ENCODE measurements around the gene KLKB1.
"Not testable (repeated sequence)": the region's sequence is repeated elsewhere in the genome, so short reads cannot be mapped to it uniquely, and the experiment has no call there.

The KLKB1 gene

DNA sequence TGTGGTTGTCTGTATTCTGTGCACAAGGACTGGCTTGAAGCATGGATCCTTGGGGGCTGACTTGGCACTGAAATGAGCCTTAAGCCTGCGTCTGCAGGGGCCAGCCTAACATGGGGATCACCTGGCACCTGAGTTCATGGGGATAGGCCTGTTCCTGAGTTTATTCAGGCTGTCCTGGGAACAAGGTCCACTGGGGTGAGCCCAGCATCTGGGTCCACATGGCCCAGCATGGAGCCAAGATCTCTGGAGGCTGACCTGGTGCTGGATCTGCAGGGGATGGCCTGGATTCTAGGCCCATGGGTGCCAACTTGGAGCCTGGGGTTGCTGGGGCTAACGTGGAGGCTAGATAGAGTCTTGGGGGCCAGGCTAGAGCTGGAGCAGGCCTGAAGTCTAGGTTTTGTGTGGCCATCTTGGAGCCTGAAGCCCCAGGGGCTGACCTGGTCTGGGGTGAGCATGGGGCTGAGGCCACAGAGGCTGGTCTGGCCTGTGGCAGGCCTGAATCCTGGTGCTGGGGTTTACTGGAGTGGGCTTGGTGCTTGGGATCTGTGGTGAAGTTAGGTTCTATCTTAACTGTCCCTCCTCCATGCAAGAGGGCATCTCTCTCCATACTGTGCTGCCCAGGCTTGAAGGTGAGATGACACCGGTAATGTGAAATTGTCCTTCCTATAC, 652 bp upstream of the KLKB1 start:
- DNase-seq (ENCODE audit: low spot score): no peak

DNA sequence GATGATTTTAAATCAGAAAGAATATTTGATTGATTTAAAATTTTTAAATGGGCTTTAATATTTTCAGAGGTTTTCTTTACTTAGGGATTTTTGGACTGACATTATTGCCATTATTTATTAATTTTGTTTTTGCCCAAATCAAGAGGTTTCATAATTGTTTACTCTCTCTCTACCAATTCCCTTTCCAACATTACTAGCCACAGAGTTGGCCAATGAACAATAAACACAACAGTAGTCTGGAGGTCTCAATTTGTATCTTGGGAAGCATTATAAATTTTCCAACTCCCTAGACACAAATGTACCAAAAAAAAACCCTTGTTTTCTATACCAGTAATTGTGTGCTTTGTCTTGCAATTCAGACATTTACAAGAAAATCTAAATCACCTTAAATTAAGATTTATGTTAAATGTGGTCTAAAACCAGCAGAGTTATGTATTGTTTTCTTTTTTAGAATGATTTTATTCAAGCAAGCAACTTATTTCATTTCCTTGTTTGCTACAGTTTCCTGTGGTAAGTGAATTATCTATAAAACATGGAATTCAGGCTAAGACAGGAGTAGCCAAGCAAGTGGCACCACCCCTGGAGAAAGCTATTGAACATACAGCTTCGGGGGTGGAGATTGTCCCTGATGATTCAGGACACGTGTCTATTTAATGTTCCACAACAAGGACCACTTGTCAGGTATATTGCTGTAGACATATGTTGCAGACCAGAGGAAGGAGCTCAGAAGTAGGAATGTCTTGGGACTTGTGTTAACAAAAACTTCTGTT, 622 bp downstream of the KLKB1 start:
- DNase-seq (ENCODE audit: low spot score): no peak

DNA sequence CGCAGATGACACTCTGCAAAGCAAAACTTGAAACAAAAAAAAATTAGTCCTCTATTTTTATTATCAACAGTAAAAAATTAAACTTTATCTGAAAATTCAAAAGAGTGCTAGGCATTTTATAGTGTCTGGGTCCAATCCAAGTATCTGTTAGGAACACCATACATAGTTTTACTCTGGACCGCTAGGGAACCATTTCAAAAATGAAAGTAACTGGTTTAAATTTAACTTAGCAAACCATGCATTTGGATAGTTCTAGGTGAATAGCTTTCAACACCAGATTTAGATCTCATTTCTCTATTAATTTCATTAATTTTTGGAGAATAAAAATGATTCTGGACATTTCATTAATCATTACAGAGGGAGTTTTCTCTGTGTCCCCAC, 1.2 kb downstream of the KLKB1 start:
- DNase-seq (ENCODE audit: low spot score): no peak

DNA sequence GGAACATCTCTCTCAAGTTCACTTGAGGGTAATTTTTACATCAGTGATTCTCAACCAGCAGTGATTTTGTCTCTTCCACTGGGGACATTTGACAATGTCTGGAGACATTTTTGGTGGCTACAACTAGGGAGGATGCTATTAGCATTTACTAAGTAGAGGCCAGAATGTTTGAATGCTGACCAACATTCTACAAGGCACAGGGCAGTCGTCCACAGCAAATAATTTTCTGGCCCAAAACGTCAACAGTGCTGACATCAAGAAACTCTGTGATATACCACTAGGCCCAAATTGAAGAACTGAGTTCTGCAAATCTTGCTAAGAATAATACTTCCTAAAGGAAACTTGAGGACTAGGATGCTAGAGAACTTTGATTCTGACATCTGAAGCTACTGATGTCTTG, 7.1 kb downstream of the KLKB1 start:
- no peak for DNase-seq (ENCODE audit: low spot score)

DNA sequence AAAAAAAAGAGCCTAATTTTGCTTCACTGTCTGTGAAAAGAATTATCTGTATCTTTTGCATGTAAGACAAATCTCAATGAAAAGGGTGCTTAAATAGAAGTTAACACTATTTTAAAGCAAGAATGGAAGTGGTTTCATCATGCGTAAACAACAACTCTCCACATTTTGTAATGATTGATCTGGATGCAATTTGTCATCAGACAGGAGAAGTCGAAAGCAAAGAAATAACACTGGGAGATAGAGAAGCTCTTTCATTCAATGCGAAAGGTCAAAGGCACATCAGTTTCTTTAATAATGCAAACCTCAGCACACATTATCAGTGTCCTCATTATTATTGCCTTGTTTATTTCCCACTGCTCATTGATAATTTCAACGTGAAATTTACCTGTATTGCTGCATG, 8.8 kb downstream of the KLKB1 start:
- no peak for DNase-seq (ENCODE audit: low spot score)

DNA sequence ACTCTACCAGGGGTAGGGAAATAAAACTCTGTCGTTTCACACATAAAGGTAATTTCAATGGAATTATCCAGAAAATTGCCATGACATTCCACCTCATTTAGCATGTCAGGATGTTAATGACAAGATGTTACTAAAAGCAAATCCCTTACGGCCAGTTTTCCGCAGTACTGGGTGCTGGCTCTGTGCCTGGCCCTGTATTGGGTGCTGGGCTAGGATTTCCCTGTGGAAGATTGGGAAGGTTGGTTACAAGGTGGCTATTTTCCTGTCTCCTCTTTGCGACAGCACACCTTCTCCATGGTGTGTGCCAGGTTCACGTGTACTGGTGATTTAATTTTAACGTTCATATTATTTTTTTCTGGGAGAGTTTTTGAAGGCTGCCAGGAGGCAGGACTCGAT, 13.1 kb downstream of the KLKB1 start:
- DNase-seq (ENCODE audit: low spot score): no peak

DNA sequence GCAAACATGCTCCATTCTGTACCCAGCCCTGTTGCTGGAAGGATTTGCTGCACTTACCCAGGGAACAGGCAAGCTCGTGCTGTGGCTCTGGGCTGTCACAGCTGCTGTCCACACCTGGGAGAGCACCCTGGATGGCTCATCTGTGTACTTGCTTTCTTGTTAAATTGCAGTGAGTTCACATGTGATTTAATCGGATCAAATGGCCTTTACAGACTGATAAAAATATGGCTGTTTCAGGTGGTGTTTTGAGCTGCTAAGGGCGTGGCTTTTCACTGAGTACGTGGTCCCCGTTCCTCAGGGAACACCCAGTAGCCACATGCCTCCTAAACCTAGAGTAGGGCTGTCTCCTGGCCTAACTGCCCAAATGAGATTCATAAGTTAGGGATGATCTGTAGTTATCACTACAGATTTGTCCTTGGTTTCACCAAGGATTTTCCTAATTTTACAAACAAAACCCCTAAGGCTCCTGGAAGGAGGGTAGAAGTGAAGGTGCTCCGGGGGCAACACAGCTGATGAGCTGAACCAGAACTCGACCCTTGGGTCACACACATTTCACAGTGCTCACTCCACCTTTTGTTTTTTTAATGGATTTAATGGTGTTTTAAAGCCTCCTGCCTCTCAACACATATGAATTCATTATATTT, 13.7 kb downstream of the KLKB1 start:
- DNase-seq (ENCODE audit: low spot score): no peak

DNA sequence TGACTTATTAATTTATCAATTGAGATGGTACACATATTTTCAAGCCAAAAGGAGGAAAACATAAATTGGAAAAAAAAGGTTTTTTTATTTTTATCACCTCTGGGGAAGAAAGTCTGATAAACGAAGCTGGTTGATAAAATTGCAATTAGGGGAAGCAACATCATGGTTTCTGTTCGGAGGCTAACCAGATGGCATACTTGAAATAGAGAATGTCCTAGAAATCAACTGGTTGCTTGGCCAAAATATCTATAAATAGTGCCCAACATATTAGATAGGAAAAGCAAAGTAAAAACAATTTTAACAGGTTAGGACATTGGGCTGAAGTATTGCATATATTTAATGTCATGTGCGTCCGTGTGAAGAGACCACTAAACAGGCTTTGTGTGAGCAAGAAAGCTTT, 14.3 kb downstream of the KLKB1 start:
- no peak for DNase-seq (ENCODE audit: low spot score)

DNA sequence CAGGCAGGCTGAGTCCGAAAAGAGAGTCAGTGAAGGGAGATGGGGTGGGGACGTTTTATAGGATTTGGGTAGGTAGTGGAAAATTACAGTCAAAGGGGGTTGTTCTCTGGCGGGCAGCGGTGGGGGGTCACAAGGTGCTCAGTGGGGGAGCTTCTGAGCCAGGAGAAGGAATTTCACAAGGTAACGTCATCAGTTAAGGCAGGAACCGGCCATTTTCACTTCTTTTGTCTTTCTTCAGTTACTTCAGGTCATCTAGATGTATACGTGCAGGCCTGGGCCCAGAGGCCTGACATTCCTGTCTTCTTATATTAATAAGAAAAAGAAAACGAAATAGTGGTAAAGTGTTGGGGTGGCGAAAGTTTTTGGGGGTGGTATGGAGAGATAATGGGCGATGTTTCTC, 14.7 kb downstream of the KLKB1 start:
- not testable (repeated sequence) for DNase-seq (ENCODE audit: low spot score)

DNA sequence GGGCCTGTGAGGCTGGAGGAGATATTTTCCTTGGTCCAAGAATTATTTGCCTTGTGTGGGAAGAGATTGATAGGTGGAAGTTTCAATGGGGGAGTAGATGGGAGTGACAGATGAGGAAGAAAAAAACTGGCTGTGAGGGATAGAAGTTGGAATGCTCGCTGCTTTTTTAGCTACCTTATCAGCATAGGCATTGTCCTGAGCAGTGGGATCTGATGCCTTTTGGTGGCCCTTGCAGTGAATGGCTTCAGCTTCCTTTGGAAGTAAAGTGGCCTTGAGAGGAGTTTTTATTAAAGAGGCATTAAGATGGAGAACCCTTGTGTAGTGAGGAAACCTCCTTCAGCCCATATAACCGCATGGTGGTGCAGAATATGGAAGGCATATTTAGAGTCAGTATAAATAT, 16.0 kb downstream of the KLKB1 start:
- DNase-seq (ENCODE audit: low spot score): no peak

DNA sequence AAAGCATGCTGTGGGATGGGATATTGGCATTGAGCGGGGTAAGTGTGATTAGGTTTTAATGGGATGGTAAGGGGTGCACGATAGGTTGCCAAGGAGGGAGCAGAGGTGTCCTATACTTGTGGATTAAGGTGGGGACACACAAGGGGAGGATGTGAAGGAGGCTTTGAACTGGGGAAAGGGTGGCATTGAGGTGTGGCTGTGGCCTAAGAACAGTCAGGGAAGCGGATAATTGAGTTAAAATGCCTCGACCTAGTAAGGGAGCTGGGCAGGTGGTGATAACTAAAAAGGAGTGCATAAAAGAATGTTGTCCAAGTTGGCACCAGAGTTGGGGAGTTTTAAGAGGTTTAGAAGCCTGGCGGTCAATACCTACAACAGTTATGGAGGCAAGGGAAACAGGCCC, 17.5 kb downstream of the KLKB1 start:
- no peak for DNase-seq (ENCODE audit: low spot score)

DNA sequence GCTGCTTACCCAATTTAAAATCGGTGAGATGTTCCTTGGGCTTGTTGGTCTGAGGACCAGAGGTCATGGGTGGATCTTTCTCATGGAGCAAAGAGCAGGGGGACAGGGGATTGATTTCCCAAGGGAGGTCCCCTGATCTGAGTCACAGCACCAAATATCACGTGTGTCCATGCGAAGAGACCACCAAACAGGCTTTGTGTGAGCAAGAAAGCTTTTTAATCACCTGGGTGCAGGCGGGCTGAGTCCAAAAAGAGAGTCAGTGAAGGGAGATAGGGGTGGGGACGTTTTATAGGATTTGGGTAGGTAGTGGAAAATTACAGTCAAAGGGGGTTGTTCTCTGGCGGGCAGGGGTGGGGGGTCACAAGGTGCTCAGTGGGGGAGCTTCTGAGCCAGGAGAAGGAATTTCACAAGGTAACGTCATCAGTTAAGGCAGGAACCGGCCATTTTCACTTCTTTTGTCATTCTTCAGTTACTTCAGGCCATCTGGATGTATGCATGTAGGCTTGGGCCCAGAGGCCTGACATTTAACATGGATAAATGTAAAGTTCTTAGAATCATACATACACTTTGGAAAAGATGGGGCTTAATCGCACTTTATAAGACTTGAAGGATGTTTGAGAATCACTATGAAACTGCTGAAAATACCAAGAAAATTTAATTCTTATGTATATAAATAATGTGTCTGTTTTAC, 19.9 kb downstream of the KLKB1 start:
- not testable (repeated sequence) for DNase-seq (ENCODE audit: low spot score)

DNA sequence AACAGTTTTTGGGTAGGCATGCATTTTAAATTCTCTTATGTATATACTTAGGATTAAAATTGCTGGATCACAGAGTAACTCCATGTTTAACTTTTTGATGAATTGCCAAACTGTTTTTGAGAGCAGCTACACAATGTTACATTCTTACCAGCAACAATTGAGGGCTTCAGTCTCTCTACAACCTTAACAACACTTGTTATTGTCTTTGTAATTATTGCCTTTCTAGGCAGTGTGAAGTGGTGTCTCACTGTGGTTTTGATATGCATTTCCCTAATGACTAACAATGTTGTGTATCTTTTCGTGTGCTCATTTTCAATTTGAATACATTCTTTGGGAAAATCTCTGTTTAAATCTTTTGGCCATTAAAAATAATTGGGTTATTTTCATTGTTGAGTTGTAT, 21.3 kb downstream of the KLKB1 start:
- no peak for DNase-seq (ENCODE audit: low spot score)

DNA sequence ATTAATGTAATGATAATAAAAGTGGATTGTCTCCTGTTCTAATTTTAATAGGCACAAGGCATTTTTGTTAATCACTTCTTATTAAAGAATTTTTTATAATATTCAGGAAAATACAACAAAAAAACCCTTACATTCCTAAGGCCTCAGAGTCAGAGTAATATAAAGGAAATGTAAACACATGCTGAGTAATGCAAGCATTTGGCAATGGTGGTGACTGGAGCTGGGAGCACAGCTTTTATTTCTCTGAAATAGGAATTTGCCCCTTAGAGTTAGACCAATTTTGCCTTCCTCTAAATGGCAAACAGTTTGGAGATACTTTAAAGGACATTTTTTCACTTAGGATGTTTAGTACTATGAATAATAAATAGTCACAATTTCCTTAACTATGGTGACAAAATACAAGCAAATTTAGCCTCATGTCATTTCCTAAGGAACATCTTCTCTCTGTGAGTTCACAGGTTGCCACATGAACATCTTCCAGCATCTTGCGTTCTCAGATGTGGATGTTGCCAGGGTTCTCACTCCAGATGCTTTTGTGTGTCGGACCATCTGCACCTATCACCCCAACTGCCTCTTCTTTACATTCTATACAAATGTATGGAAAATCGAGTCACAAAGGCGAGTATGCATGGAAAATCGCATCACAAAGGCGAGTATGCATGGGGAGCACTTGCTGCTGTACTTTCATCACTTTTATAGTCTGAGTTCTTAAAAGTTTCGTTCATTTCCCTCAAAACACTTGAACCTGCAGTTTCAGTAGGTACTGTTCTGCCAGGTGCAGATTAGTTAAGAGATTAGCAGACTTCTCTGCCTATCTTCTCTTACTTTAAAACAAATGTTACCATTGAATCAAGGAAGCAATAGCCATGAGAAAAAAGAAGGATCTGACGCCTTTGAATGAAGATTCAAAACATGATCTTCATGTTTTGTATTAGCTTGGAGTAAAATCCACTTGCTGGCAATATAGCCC, 22.8 kb downstream of the KLKB1 start:
- DNase-seq (ENCODE audit: low spot score): no peak

DNA sequence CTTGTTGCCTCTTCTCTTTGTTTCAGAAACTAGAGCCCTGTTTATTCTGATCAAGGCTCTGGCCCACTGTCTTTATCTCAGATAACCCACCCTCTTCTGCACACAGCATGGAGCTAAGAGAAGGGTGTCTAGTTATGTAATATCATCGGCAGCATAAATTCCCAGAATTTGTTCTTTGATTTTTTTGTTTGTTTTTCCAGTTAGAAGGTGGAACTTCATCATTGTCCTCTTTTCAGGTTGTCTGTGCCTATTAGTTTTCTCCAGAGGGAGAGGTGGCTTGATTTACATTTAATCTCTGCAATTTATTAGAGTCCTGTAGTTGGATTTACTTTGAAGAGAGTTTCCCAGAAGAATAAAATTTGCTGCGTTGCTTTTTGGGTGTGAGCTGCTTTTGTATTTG, 23.5 kb downstream of the KLKB1 start:
- DNase-seq (ENCODE audit: low spot score): no peak

DNA sequence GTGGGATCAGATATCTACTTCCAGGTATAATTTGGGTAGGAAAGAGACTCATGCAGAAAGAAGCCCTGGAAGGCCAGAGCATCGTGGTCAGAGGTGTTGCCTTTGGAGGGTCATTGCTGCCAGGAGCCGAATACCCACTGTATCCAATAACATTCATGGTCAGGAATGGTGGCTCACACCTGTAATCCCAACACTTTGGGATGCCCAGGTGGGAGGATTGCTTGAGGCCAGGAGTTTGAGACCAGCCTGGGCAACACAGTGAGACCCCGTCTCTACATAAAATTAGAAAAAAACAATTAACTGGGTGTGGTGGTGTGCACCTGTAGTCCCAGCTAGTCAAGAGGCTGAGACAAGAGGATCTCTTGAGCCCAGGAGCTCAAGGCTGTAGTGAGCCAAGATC, 27.8 kb downstream of the KLKB1 start:
- no peak for DNase-seq (ENCODE audit: low spot score)

DNA sequence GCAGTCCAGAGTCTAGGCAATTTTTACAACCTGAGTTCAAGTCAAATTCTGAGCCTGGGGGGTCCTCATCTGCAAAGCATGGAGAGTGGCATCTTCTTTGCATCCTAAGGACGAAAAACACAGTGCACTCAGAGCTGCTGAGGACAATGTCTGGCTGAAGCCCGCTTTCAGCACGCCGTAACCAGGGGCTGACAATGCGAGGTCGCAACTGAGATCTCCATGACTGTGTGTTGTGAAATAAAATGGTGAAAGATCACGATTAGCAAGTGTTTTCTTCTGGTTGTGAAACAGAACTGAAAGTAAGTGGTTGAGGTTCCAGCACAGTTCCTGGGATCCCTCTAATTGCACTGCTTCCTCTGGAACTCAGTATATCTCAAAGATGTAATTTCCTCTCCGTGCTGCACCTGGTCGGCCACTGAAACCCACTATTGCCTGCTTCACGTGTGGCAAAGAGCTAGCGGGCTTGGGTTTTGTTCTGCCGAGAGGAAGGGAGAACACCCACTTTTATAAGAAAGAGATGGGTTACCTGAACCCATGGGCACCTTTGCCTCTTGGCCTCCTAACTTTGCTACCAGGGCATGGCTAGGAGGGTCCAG, 31.0 kb downstream of the KLKB1 start:
- no peak for DNase-seq (ENCODE audit: low spot score)

DNA sequence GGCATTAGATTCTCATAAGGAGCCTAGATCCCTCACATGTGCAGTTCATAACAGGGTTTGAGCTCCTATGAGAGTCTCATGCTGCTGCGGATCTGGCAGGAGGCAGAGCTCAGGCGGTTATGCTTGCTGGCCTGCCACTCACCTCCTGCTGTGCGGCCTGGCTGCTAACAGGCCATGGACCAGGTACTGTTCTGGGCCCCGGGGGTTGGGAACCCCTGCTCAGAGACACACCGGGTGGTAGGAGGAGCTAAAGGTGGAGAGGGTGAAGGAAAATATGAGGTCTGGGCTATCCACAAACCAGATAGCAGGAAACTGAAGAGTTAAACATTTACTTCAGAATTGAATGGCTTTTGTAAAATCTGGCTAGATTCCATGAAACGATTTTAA, 32.8 kb downstream of the KLKB1 start:
- DNase-seq (ENCODE audit: low spot score): no peak

DNA sequence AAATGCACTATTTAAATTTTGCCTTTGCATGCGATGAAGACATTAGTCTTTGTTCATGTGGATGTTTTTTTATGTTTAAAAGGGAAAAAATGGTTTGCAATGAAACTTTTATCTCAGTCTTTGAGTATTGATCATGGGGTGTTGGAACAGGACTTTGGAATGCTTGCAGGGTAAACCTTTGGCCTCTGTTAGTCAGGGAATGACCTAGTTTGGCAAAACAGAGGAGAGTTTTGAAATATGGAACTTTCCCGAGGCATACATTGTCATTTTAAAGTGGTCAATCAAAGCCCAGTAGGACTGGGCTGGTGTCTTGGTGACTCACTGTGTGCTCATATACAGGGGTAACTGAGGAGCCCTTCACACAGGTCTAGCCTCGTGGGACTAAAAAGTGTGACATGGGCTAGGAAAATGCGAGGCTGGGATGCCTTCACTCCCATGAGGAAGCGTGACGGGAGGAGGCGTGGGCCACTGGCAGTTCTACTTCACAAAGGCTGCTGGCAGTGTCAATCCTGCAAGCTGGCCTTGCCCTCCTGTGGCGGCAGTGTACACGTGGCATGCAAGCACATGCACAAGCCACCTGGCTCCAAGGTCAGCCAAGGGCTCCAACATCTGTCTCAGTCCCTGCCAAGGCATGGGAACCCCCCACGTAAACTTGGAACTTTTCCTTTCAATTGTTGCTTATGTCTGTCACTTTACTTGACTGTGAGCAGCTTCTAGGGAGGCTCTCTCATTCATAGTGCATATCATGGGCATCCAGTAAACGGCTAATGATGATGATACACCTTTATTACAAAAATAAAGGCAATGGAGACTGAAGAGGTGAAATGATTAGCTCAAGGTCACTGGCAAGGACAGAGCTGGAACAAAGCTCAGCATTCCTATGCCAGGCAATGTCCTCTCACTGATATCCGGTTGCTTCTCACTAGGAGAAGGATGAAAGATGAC, 33.5 kb downstream of the KLKB1 start:
- DNase-seq (ENCODE audit: low spot score): no peak

DNA sequence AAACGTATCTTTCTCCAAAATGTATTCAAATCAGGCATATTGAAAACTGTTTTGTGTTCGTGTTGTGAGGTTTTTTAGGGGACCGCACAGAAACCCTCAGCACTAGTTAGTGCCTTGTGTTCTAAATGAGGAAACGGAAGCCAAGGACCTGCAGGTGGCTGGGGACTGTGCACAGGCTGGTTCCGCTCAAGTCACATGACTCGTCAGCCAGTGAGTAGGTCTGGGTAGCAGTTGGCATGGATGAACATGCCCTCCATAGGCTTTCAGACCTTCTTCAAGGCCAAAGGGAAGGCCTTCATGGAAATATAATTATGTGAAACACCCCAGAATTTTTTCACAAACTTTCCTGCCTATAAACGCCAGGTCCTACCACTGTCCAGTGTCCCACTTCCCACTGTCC, 37.4 kb downstream of the KLKB1 start:
- DNase-seq (ENCODE audit: low spot score): no peak
